ENCODE data around the gene FAM110A. TPM values are rescaled to one million over a fixed set of nuclear protein-coding genes. Genes with fewer than 3 reads are reported as not detected.
"Not testable (repeated sequence)": the region's sequence is repeated elsewhere in the genome, so short reads cannot be mapped to it uniquely, and the experiment has no call there.

Gene FAM110A
- total and polyA plus RNA-seq, 2 donors (not counting 3 experiments of a cell fraction or from before 2014, with no cell fraction given): 4.6 to 5.4 TPM

GRCh38 chr20:805713-806112 lies 27.8 kb upstream of the FAM110A start:
- Histone ChIP-seq H3K4me3 (replicated peaks in 1 of 3; ENCODE audit: insufficient read depth in 1 of 3, low read depth in 1 of 3, low read length in 3 of 3) (no peak overlapping the region), H3K36me3 (ENCODE audit: control insufficient read depth in 2 of 2, extremely low read depth in 1 of 2, insufficient read depth in 2 of 2, low read length in 2 of 2) (no peaks in the 10 kb centered on the region), H3K79me2 (ENCODE audit: control insufficient read depth, insufficient read depth, low read length) (no peaks in the 10 kb centered on the region), H3K9me1 (replicated peaks; ENCODE audit: control insufficient read depth, extremely low read depth, insufficient read depth, low read length) (no peaks in the 10 kb centered on the region), H2AFZ (ENCODE audit: low read depth, low read length) (no peak overlapping the region), H3K4me1 (ENCODE audit: control insufficient read depth, extremely low read depth, insufficient read depth, low read length) (no peaks in the 10 kb centered on the region), H4K20me1 (replicated peaks; ENCODE audit: control insufficient read depth, extremely low read depth, insufficient read depth, low read length) (no peaks in the 10 kb centered on the region), H3K27me3 (ENCODE audit: control insufficient read depth in 2 of 2, insufficient read depth in 2 of 2, low read length in 2 of 2) (peaks cover 0 to 2% of the 10 kb centered on the region in 2 experiments), H3K27ac (ENCODE audit: insufficient read depth, low read depth, low read length) (no peak overlapping the region), H3K4me2 (ENCODE audit: insufficient read depth, low read length) (no peak overlapping the region), H3K9me3 (replicated peaks; ENCODE audit: control insufficient read depth, insufficient read depth, low read length) (no peaks in the 10 kb centered on the region), H3K9ac (replicated peaks; ENCODE audit: extremely low read depth, insufficient read depth, low read length) (no peak overlapping the region)
- DNase-seq (ENCODE audit: low read depth, low spot score) (no peak), FAIRE-seq (no peak)
- dilution Hi-C loops (cut with MboI; ENCODE audit: extremely low pct_ligation_motif_present, low sequenced_read_pairs) (no loop called here), intact Hi-C loops (cut with micrococcal nuclease) (no loop called here)
- ChIA-PET CTCF (interaction anchor here (1.3 kb wide), 1 partner anchor 151 kb away, joined by 3 read pairs; no protein-coding TSS in a partner anchor), POLR2A (no interaction called here)
- BruUV-seq (replicated peaks): no TSS peak
- TF ChIP-seq POLR2AphosphoS5 (IDR thresholded peaks at IDR 0.05; ENCODE audit: insufficient read depth, low read depth, low read length) (no peak), EZH2 (IDR thresholded peaks at IDR 0.05; ENCODE audit: borderline replicate concordance, low read depth, low read length, severe bottlenecking) (no peak), POLR2A (IDR thresholded peaks at IDR 0.05; ENCODE audit: low read depth, low read length) (no peak), MYC (IDR thresholded peaks at IDR 0.05; ENCODE audit: low read depth, low read length) (no peak), MAX (IDR thresholded peaks at IDR 0.05; ENCODE audit: insufficient read depth, insufficient read length) (no peak), FOS (IDR thresholded peaks at IDR 0.05; ENCODE audit: borderline replicate concordance, insufficient read depth, low read length) (no peak), JUN (IDR thresholded peaks at IDR 0.05; ENCODE audit: borderline replicate concordance, insufficient read depth, insufficient read length, low read depth) (no peak), CTCF (IDR thresholded peaks at IDR 0.05; ENCODE audit: extremely low read depth in 1 of 2, insufficient read depth in 1 of 2, low read depth in 1 of 2, low read length in 2 of 2) (no peak)

GRCh38 chr20:811776-812434 lies 21.6 kb upstream of the FAM110A start:
- H3K9me1 ChIP-seq (replicated peaks; ENCODE audit: control insufficient read depth, extremely low read depth, insufficient read depth, low read length); intact Hi-C loops (cut with micrococcal nuclease); H3K9ac ChIP-seq (replicated peaks; ENCODE audit: extremely low read depth, insufficient read depth, low read length); POLR2A ChIA-PET; H2AFZ ChIP-seq (ENCODE audit: low read depth, low read length); H3K36me3 ChIP-seq (ENCODE audit: control insufficient read depth in 2 of 2, extremely low read depth in 1 of 2, insufficient read depth in 2 of 2, low read length in 2 of 2); CTCF ChIA-PET; H3K79me2 ChIP-seq (ENCODE audit: control insufficient read depth, insufficient read depth, low read length); H4K20me1 ChIP-seq (replicated peaks; ENCODE audit: control insufficient read depth, extremely low read depth, insufficient read depth, low read length); H3K4me1 ChIP-seq (ENCODE audit: control insufficient read depth, extremely low read depth, insufficient read depth, low read length); H3K4me2 ChIP-seq (ENCODE audit: insufficient read depth, low read length); dilution Hi-C loops (cut with MboI; ENCODE audit: extremely low pct_ligation_motif_present, low sequenced_read_pairs); BruUV-seq (replicated peaks); FAIRE-seq; H3K27ac ChIP-seq (ENCODE audit: insufficient read depth, low read depth, low read length); H3K4me3 ChIP-seq (replicated peaks in 1 of 3; ENCODE audit: insufficient read depth in 1 of 3, low read depth in 1 of 3, low read length in 3 of 3); H3K27me3 ChIP-seq (ENCODE audit: control insufficient read depth in 2 of 2, insufficient read depth in 2 of 2, low read length in 2 of 2); H3K9me3 ChIP-seq (replicated peaks; ENCODE audit: control insufficient read depth, insufficient read depth, low read length); DNase-seq (ENCODE audit: low read depth, low spot score): not testable (repeated sequence)

GRCh38 chr20:812435-812814 lies 21.1 kb upstream of the FAM110A start:
- POLR2A ChIA-PET; H3K4me2 ChIP-seq (ENCODE audit: insufficient read depth, low read length); H3K4me1 ChIP-seq (ENCODE audit: control insufficient read depth, extremely low read depth, insufficient read depth, low read length); H3K9me3 ChIP-seq (replicated peaks; ENCODE audit: control insufficient read depth, insufficient read depth, low read length); H3K27ac ChIP-seq (ENCODE audit: insufficient read depth, low read depth, low read length); dilution Hi-C loops (cut with MboI; ENCODE audit: extremely low pct_ligation_motif_present, low sequenced_read_pairs); CTCF ChIA-PET; H3K9me1 ChIP-seq (replicated peaks; ENCODE audit: control insufficient read depth, extremely low read depth, insufficient read depth, low read length); H3K36me3 ChIP-seq (ENCODE audit: control insufficient read depth in 2 of 2, extremely low read depth in 1 of 2, insufficient read depth in 2 of 2, low read length in 2 of 2); H2AFZ ChIP-seq (ENCODE audit: low read depth, low read length); H3K4me3 ChIP-seq (replicated peaks in 1 of 3; ENCODE audit: insufficient read depth in 1 of 3, low read depth in 1 of 3, low read length in 3 of 3); H3K9ac ChIP-seq (replicated peaks; ENCODE audit: extremely low read depth, insufficient read depth, low read length); H3K79me2 ChIP-seq (ENCODE audit: control insufficient read depth, insufficient read depth, low read length); FAIRE-seq; H4K20me1 ChIP-seq (replicated peaks; ENCODE audit: control insufficient read depth, extremely low read depth, insufficient read depth, low read length); H3K27me3 ChIP-seq (ENCODE audit: control insufficient read depth in 2 of 2, insufficient read depth in 2 of 2, low read length in 2 of 2); DNase-seq (ENCODE audit: low read depth, low spot score); intact Hi-C loops (cut with micrococcal nuclease); BruUV-seq (replicated peaks): not testable (repeated sequence)
